ENCODE results near the gene PFDN6. TPM values are rescaled to one million over a fixed set of nuclear protein-coding genes. Genes with fewer than 3 reads are reported as not detected.

Gene PFDN6
- total and polyA plus RNA-seq, 2 of the 13 experiments (the other 11 are each of a cell fraction or from before 2014, with no cell fraction given) = 75.5 to 87.0 TPM

- TF ChIP-seq ZNF276 (CRISPR knock-in tag; IDR thresholded peaks at IDR 0.05; ENCODE audit: low read depth) (no peak), ZNF282 (IDR thresholded peaks at IDR 0.05; ENCODE audit: partially characterized antibody) (no peak), EP300 (IDR thresholded peaks at IDR 0.05; ENCODE audit: low read depth in 2 of 2, low read length in 2 of 2) (no peak), EP300 (CRISPR knock-in tag; IDR thresholded peaks at IDR 0.05; ENCODE audit: borderline replicate concordance) (no peak), ZNF646 (CRISPR knock-in tag; IDR thresholded peaks at IDR 0.05) (no peak; the same call in 1 of the 2 replicates), ZNF326 (CRISPR knock-in tag; IDR thresholded peaks at IDR 0.05; ENCODE audit: borderline replicate concordance) (no peak), GATAD2A (CRISPR knock-in tag; IDR thresholded peaks at IDR 0.05) (no peak), SSRP1 (CRISPR knock-in tag; IDR thresholded peaks at IDR 0.05) (no peak), SPEN (CRISPR knock-in tag; IDR thresholded peaks at IDR 0.05; ENCODE audit: low read depth) (no peak), ZNF441 (CRISPR knock-in tag; IDR thresholded peaks at IDR 0.05; ENCODE audit: borderline replicate concordance) (no peak), ZNF75D (CRISPR knock-in tag; IDR thresholded peaks at IDR 0.05; ENCODE audit: borderline replicate concordance) (0 out of 2 replicates have a peak, but pooled peaks have one; percentile 32), FOXP1 (IDR thresholded peaks at IDR 0.05) (no peak), FOXP1 (CRISPR knock-in tag; IDR thresholded peaks at IDR 0.05) (no peak), ZNF256 (CRISPR knock-in tag; conservative IDR thresholded peaks at IDR 0.05) (no peak), ATRX (CRISPR knock-in tag; IDR thresholded peaks at IDR 0.05; ENCODE audit: borderline replicate concordance) (no peak)
- TF ChIP-seq, protein P1, sequence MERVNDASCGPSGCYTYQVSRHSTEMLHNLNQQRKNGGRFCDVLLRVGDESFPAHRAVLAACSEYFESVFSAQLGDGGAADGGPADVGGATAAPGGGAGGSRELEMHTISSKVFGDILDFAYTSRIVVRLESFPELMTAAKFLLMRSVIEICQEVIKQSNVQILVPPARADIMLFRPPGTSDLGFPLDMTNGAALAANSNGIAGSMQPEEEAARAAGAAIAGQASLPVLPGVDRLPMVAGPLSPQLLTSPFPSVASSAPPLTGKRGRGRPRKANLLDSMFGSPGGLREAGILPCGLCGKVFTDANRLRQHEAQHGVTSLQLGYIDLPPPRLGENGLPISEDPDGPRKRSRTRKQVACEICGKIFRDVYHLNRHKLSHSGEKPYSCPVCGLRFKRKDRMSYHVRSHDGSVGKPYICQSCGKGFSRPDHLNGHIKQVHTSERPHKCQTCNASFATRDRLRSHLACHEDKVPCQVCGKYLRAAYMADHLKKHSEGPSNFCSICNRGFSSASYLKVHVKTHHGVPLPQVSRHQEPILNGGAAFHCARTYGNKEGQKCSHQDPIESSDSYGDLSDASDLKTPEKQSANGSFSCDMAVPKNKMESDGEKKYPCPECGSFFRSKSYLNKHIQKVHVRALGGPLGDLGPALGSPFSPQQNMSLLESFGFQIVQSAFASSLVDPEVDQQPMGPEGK (CRISPR knock-in tag; IDR thresholded peaks at IDR 0.05) = no peak
- TF ChIP-seq, protein P2, sequence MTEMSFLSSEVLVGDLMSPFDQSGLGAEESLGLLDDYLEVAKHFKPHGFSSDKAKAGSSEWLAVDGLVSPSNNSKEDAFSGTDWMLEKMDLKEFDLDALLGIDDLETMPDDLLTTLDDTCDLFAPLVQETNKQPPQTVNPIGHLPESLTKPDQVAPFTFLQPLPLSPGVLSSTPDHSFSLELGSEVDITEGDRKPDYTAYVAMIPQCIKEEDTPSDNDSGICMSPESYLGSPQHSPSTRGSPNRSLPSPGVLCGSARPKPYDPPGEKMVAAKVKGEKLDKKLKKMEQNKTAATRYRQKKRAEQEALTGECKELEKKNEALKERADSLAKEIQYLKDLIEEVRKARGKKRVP (CRISPR knock-in tag; IDR thresholded peaks at IDR 0.05) = no peak
- TF ChIP-seq, protein P3, sequence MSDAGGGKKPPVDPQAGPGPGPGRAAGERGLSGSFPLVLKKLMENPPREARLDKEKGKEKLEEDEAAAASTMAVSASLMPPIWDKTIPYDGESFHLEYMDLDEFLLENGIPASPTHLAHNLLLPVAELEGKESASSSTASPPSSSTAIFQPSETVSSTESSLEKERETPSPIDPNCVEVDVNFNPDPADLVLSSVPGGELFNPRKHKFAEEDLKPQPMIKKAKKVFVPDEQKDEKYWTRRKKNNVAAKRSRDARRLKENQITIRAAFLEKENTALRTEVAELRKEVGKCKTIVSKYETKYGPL (CRISPR knock-in tag; IDR thresholded peaks at IDR 0.05) = no peak
These were observed 1.1 kb upstream of the PFDN6 start (continued) for GRCh38 chr6:33288141-33288920.
